Gastrocnemius medialis (tissue), 4 donors: ENCODE measurements around the gene SLC39A11.

ENCODE experiments used
- CTCF ChIP-seq, 5 experiments: fragments of 450-650 bp in 3 of 5; fragments of 200-600 bp in 2 of 5; sonication (generic) in 2 of 5; IDR thresholded peaks in 4 of 5; conservative IDR thresholded peaks in 1 of 5; 1 replicate in 4 of 5; 2 replicates in 1 of 5; pipeline ENCODE4 v1.5.1; 2016 to 2019; ENCODE audit warnings: antibody characterized with exemption in 5 of 5, mild to moderate bottlenecking in 3 of 5, moderate library complexity in 3 of 5
- POLR2A ChIP-seq, 2 donors: fragments of 450-650 bp; IDR thresholded peaks; one replicate each; pipeline ENCODE4 v1.6.1; 2017; ENCODE audit warnings: antibody characterized with exemption in 2 of 2, mild to moderate bottlenecking in 2 of 2, moderate library complexity in 2 of 2

GRCh38 chr17:72846399-72846798 is 246.1 kb downstream of the SLC39A11 start:
- TF ChIP-seq CTCF (IDR thresholded peaks at IDR 0.05 in 4 of 5, conservative IDR thresholded peaks at IDR 0.05 in 1 of 5) (no peak), POLR2A (IDR thresholded peaks at IDR 0.05) (no peak)
